ENCODE measurements around the gene MERTK.

Gene MERTK

GRCh38 chr2:111982822-111983221 lies 84.4 kb downstream of the MERTK start:
- no peak for DNase-seq

- DNase-seq, result no peak
These were observed 85.2 kb downstream of the MERTK start for GRCh38 chr2:111983478-111984212.

DNA sequence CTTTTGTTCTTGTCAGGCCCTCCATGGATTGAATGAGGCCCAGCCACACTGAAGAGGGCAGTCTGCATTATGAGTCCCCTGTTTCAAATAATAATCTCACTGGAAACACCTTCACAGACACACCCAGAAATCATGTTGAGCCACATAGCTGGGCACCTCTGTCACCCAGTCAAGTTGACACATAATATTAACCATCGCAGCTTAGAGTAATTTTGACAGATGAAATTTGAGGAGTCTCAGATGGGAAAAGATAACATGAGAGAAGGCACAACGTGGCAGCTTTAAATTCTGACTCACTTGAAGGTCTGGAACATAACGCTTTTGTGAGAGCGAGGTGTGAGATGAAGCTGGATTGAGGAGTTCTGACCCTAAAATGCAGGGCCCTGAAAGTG lies 85.8 kb downstream of the MERTK start:
- no peak for DNase-seq

DNA sequence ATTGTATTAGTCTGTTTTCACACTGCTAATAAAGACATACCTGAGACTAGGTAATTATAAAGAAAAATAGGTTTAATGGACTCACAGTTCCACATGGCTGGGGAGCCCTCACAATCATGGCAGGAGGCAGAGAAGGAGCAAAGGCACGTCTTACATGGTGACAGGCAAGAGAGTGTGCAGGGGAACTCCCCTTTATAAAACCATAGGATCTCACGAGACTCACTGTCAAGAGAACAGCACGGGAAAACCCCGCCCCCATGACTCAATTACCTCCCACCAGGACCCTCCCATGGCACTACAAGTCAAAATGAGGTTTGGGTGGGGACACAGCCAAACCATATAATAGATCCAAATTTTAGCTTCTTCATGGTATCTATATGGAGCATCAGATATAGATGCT lies 87.1 kb downstream of the MERTK start:
- no peak for DNase-seq

- DNase-seq, result no peak
These were observed 87.9 kb downstream of the MERTK start for GRCh38 chr2:111986116-111986900.

GRCh38 chr2:111990375-111990774 lies 92.0 kb downstream of the MERTK start:
- DNase-seq, result no peak

DNA sequence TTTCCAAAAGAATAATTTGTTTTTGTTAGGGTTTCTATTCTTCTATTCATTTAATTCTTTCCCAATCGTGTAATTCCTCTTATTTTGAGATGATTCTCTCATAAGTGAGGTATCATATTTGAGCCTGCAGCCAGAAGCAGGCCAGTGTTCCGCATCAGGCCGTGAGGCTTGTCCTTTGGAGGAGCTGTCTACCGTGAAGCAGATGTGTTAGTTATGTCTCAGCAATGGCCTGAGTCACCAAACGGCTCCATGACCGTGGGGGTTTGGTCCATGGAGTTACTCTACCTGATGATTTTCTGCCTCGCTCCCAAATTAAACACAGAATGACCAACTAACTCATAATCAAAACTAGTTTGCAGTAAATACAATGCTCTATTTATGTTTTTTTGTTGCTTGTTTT lies 92.4 kb downstream of the MERTK start:
- DNase-seq, result no peak

DNA sequence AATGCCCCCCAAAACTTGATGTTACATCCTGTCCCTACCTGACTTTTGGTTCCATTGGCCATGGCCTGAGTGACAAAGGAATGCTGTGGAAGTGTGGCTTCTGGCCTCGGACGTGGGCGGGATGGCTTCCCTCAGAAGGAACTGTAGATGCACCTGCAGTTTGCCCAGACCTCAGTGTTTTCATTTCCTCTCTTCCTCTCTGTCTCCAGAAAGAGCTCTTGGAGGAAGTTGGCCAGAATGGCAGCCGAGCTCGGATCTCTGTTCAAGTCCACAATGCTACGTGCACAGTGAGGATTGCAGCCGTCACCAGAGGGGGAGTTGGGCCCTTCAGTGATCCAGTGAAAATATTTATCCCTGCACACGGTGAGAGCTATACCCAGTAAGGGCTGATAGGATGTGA lies 95.6 kb downstream of the MERTK start:
- no peak for DNase-seq

DNA sequence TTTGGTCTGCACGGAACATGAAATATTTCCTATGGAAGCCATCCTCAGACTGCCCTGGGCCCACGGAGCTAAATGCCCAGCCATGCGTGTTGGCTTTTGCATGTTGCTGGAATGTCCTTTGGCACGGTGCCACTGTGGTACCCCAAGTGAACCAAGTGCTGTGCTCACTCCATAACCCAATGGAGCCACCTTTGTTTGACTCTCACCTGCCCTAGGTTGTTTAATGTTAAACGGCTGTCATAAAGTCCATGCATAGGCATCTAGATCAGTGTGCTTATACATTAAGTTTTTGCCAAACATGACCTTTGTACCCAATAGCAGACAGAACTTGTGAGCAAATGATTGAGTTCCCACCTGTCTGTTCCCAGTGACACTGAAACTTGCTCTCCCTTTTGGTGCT lies 96.7 kb downstream of the MERTK start:
- no peak for DNase-seq

- DNase-seq, result no peak
These were observed 101.4 kb downstream of the MERTK start for GRCh38 chr2:111999809-112000208.

DNA sequence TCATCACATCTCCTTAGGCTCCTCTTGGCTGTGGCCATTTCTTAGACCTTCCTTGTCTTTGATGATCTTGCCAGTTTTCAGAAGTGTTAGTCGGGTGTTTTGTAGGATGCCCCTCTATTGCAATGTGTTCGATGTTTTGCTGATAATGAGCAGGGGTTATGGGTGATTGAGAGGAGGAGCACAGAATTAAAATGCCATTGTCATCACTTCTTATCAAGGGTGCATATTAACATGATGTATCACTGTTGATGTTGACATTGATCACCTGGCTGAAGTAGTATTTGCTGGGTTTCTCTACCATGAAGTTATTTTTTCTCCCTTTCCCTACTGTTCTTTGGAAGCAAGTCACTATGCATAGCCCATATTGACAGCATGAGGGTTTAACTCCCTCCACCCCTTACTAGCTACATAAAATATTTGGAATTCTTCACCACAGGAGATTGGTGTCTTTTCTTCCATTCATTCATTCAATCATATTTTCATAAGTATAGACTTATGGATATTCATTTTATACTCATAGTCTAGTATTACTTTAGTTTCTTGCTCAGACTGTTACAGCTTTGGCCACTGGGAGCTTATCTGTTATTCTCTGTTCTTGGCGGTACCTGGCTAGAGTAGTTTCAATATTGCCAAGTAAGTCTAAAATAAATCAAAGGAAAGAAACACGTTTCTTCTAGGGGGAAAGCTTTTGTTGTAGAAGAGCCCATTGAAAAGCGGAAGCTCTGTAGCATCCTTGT lies 102.2 kb downstream of the MERTK start:
- DNase-seq, result no peak

DNA sequence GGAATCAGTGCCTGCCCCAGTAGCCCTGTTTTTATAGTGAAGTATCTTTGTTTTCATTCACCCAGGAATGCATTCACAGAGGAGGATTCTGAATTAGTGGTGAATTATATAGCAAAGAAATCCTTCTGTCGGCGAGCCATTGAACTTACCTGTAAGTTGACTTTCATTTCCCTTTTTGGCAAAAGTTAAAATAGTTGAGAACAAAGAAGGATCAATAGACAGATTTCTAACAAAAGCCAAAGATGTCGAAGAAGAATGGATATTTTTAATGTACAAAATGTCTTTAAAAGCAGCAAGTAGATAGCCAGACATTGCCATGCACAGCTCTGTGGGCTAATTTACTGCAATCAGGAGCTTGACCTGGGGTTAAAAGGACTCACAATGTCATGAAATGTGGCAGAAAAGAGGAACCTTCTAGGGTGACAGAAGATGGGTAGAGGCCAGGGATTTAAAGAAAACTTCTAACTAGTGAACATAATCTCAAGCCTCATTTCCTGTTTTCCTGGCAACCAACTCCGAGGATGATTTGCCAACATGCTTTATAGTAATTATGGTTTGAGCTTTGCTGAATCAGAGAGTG lies 102.8 kb downstream of the MERTK start:
- DNase-seq, result no peak

- DNase-seq, result no peak
These were observed 103.5 kb downstream of the MERTK start for GRCh38 chr2:112001942-112002341.

DNA sequence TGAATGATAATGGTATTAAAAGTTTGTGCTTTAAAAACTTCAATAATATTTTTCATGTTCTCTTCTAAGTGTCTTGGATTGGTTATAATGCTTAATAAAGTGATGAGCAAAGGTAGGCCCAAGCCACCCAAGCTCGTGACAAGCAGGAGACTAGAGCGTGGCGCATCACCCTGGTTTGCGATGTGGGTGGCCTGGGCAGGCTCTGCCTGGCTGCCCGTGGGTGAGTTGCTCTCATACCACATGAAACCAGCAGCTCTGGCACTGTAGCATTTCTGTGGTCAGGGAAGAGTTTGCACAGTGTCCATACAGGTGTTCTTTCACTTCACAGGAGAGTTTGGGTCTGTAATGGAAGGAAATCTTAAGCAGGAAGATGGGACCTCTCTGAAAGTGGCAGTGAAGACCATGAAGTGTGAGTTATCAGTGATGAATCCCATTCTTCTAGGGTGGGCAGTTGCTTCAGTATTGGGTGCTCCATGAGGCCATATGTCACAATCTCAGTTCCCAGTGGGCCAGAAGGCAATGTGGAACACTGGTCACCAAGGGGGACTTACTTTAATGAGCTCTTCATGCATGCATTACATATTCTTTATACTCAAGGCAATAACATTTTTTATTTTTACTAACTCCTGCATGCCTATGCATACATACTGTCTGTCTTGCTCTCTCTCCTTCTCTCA lies 105.3 kb downstream of the MERTK start:
- DNase-seq, result no peak

- no peak for DNase-seq
These were observed 105.8 kb downstream of the MERTK start for GRCh38 chr2:112004253-112004645.

GRCh38 chr2:112005406-112006075 lies 107.1 kb downstream of the MERTK start:
- DNase-seq, result no peak

- no peak for DNase-seq
These were observed 107.6 kb downstream of the MERTK start for GRCh38 chr2:112006076-112006410.

GRCh38 chr2:112007493-112007892 lies 109.1 kb downstream of the MERTK start:
- no peak for DNase-seq

DNA sequence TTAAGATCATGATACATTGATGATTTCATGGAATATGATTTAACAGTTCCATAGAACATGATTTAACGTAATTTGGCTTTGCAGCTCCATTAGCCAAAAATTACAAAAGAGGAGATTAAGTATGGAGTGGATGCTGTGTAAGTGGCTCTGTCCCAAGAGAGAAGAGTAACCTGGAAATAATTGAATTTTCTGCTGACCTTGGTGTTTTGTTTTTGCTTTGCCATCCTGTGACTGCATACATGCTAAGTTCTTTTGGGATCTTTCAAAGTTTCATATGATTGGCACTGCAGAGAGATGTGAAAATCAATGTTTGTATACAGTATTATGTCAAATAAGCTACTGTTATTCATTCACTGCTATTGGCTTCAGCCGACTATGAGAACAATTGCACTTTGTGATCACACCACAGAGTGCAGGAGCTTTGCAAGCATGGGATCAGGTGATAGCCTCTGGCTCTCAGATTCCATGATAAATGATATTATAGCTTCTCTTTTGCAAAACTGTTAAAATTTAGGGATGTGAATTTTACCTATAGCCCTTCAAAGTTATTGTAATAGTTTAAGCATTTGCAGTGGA lies 110.6 kb downstream of the MERTK start:
- no peak for DNase-seq

DNA sequence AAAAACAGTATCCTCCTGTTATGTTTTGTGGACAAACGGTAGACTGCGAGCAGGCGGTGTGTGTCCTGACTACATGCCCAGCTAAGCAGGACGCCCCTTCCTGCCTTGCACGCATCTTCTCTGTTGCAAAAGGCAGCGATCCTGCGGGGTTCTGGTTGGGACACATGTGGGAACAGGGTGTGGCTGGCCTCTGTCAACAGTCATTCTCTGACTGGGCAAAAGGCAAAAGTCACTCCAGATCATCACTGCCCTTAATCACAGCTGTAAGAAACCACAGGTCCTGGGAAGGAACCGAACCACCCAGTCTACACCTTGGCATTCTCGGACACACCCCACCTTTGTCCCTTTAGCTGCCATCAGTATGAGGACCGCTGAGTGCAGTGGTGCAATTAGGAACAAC lies 112.3 kb downstream of the MERTK start:
- DNase-seq, result no peak

DNA sequence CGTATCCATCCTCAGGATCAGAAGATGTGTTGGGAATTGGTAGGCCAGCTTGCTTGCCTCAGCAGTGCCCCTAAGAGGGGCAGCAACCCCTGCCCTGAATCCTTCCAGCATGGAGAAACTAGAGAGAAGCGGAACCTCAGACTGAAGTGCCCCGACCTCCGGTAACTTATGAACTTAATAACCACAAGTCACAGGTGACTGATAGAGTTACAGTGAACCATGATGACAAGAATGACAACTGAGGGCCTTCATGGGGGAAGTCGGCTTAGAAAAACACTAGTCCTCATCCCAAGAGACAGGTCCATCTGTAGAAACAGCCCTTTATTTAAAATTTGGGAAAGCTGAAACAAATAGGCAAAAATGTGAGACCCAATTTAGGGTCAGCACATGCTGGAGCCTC lies 114.1 kb downstream of the MERTK start:
- DNase-seq, result no peak

- no peak for DNase-seq
These were observed 120.4 kb downstream of the MERTK start for GRCh38 chr2:112018846-112019245.

Data from activated effector memory CD4-positive, alpha-beta T cell treated with anti-CD3 and anti-CD28 coated beads, Interleukin-2, amount 50 U/mL, for 16 hours (primary cell).